NCI-H748 (cell line): Measurements from ENCODE around the gene EIF4E.
A peak's percentile ranks its signal among the peaks of the same experiment; 100 is the strongest.
"Not testable (repeated sequence)": the region's sequence is repeated elsewhere in the genome, so short reads cannot be mapped to it uniquely, and the experiment has no call there.

ENCODE experiments used
- DNase-seq: peaks from one replicate; lab custom pipeline; 2025; ENCODE audit not compliant: unreplicated experiment; lab: John Stamatoyannopoulos, UW

The EIF4E gene

GRCh38 chr4:98880884-98881283 lies 48.0 kb downstream of the EIF4E start:
- not testable (repeated sequence) for DNase-seq

DNA sequence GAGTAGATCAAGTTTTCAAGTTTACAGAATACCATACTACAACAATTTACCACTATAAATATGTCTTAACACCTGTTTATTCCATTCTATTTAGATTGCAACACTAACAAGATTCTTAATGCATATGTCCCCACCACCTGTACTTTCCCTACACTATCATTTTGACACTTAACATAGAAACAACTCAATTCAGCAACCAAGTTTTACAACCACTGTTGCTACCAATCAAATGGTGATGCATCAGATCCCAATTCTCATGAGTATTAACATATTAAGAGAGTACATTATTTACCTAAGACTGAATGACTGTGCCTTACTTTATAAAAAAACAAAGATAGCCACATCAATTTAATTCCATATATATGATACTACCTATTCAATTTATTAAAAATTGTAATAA lies 49.4 kb downstream of the EIF4E start:
- no peak for DNase-seq

- DNase-seq = no peak
These were observed 55.9 kb downstream of the EIF4E start for GRCh38 chr4:98873059-98873458.

DNA sequence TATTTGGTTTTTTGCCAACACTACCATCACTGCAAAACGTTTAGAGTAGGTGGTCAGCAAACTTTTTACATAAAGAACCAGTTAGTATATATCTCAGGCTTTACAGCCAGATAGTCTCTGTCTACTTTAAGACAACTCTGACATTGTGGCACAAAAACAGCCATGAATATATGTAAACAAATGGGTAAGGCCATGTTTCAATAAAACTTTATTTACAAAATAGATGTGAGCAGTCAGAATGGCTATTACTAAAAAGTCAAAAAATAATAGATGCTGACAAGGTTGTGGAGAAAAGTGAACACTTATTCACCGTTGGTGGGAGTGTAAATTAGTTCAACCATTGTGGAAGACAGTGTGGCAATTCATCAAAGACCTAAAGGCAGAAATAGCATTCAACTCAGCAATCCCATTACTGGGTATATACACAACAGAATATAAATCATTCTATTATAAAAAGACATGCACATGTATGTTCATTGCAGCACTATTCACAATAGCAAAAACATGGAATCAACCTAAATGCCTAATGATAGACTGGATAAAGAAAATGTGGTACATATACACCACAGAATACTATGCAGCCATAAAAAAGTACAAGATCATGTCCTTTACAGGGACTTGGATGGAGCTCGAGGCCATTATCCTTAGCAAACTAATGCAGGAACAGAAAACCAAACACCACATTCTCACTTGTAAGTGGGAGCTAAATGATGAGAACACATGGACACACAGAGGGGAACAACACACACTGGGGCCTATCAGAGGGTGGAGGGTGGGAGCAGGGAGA lies 56.6 kb downstream of the EIF4E start:
- not testable (repeated sequence) for DNase-seq

- DNase-seq = no peak
These were observed 61.3 kb downstream of the EIF4E start for GRCh38 chr4:98867648-98868047.

- no peak for DNase-seq
These were observed 63.9 kb downstream of the EIF4E start for GRCh38 chr4:98865059-98865458.

- DNase-seq = no peak
These were observed 64.4 kb downstream of the EIF4E start for GRCh38 chr4:98864560-98864959.

- DNase-seq = no peak
These were observed 66.6 kb downstream of the EIF4E start for GRCh38 chr4:98862371-98862770.

- DNase-seq = no peak
These were observed 67.6 kb downstream of the EIF4E start for GRCh38 chr4:98861100-98861884.

- peak; percentile 2 for DNase-seq
These were observed 77.1 kb downstream of the EIF4E start for GRCh38 chr4:98851806-98852205.

DNA sequence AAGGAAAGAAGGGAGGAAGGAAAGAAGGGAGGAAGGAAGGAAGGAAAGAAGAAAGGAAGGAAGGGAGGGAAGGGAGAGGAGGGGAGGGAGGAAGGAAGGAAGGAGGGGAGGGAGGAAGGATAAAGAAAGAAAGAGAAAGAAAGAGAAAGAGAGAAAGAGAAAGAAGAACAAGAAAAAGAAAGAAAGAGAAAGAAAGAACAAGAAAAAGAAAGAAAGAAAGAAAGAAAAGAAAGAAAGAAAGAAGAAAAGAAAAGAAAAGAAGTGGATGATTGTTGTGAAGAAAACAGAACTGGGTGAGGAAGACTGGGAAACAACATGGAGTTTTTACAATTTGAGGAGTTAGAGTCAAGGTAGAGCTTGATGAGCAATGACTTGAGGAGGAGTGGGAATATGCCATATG lies 78.0 kb downstream of the EIF4E start:
- DNase-seq = no peak

DNA sequence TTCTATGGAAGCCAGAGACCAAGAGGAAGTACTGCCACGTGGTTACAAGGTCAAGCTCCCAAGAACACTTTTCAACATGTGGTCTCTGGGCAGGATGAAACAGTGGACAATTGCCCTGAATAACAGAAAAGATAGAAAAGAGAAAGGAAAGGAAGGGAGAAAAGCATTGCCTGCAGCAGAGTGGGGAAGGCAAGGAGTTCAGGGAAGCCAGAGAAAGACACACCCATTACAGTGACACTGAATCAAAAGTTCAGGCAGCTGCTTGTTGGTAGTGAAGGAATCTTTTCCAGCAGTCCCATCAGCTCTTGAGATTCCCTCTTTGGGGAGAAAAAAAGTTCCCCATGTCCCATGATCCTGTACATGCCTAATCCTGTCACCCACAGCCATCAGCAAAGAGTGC lies 80.5 kb downstream of the EIF4E start:
- no peak for DNase-seq

GRCh38 chr4:98845960-98846359 lies 83.0 kb downstream of the EIF4E start:
- DNase-seq = no peak

GRCh38 chr4:98842917-98843316 lies 86.0 kb downstream of the EIF4E start:
- DNase-seq = not testable (repeated sequence)

- DNase-seq = peak; percentile 1
These were observed 89.8 kb downstream of the EIF4E start for GRCh38 chr4:98838977-98839618.

- no peak for DNase-seq
These were observed 90.4 kb downstream of the EIF4E start for GRCh38 chr4:98838531-98838930.

- DNase-seq = no peak
These were observed 95.5 kb downstream of the EIF4E start for GRCh38 chr4:98833384-98833783.

GRCh38 chr4:98831036-98831435 lies 97.9 kb downstream of the EIF4E start:
- DNase-seq = not testable (repeated sequence)
